ENCODE measurements around the gene POU6F1.

- TF ChIP-seq EZH2phosphoT487 (IDR thresholded peaks at IDR 0.05; ENCODE audit: insufficient read depth, low read depth) (no peak), EZH2 (IDR thresholded peaks at IDR 0.05; ENCODE audit: insufficient read depth, poor library complexity, severe bottlenecking) (no peak)
These were observed 17.7 kb downstream of the POU6F1 start for GRCh38 chr12:51200156-51200555.

Data from GM23248 (cell line).